H9 (cell line): Measurements from ENCODE around the gene DUSP10. TPM values are rescaled to one million over a fixed set of nuclear protein-coding genes. Genes with fewer than 3 reads are reported as not detected.

Experiments used
- DNase-seq: peaks from one replicate; pipeline ENCODE4 v3.0.0-alpha.2; 2017
- H2AFZ ChIP-seq: one replicate; pipeline ENCODE4 v1.6.1; 2013; ENCODE audit warnings: mild to moderate bottlenecking, low read length, control low read depth, moderate library complexity
- H2AK5ac ChIP-seq: 2 replicates; pipeline ENCODE4 v1.6.1; 2013; ENCODE audit warnings: low read length, control low read depth, mixed read lengths; ENCODE audit not compliant: insufficient read length
- H2BK120ac ChIP-seq: one replicate; pipeline ENCODE4 v1.6.1; 2013; ENCODE audit warnings: low read depth, mild to moderate bottlenecking, low read length, control low read depth, inconsistent platforms; ENCODE audit not compliant: poor library complexity, severe bottlenecking
- H2BK12ac ChIP-seq: 2 replicates; pipeline ENCODE4 v1.6.1; 2013; ENCODE audit warnings: low read length, control low read depth, mixed read lengths, low read depth; ENCODE audit not compliant: insufficient read length
- H2BK15ac ChIP-seq: 2 replicates; pipeline ENCODE4 v1.6.1; 2013; ENCODE audit warnings: low read depth, low read length, control low read depth
- H2BK20ac ChIP-seq: one replicate; pipeline ENCODE4 v1.6.1; 2013; ENCODE audit warnings: low read depth, mild to moderate bottlenecking, low read length, control low read depth, inconsistent platforms; ENCODE audit not compliant: poor library complexity, severe bottlenecking
- H2BK5ac ChIP-seq: 2 replicates; pipeline ENCODE4 v1.6.1; 2013; ENCODE audit warnings: low read length, control low read depth, mixed read lengths; ENCODE audit not compliant: insufficient read length
- H3K14ac ChIP-seq: 2 replicates; pipeline ENCODE4 v1.6.1; 2013; ENCODE audit warnings: low read length, control low read depth; ENCODE audit not compliant: insufficient read depth
- H3K18ac ChIP-seq: 2 replicates; pipeline ENCODE4 v1.6.1; 2013; ENCODE audit warnings: low read depth, mild to moderate bottlenecking, mixed read lengths, low read length, control low read depth; ENCODE audit not compliant: insufficient read length
- H3K23ac ChIP-seq: 2 replicates; pipeline ENCODE4 v1.6.1; 2013; ENCODE audit warnings: low read length, control low read depth, mixed read lengths, low read depth; ENCODE audit not compliant: insufficient read length
- H3K23me2 ChIP-seq: 2 replicates; pipeline ENCODE4 v1.6.1; 2013; ENCODE audit warnings: low read depth, mild to moderate bottlenecking, mixed read lengths, low read length, control low read depth; ENCODE audit not compliant: insufficient read length, poor library complexity, severe bottlenecking
- H3K27ac ChIP-seq: 2 replicates; pipeline ENCODE4 v1.5.1; 2013; ENCODE audit warnings: low read length, control low read depth, mixed read lengths, low read depth; ENCODE audit not compliant: insufficient read length
- H3K27me3 ChIP-seq: 2 replicates; pipeline ENCODE4 v1.6.1; 2013; ENCODE audit warnings: low read length, control low read depth, inconsistent platforms; ENCODE audit not compliant: insufficient read depth
- H3K4ac ChIP-seq: 2 replicates; pipeline ENCODE4 v1.6.1; 2013; ENCODE audit warnings: low read depth, mild to moderate bottlenecking, control low read depth, inconsistent platforms, low read length, moderate library complexity
- H3K4me1 ChIP-seq: 2 replicates; pipeline ENCODE4 v1.6.1; 2013; ENCODE audit warnings: low read length, control low read depth, inconsistent platforms; ENCODE audit not compliant: insufficient read depth
- H3K4me2 ChIP-seq: 2 replicates; pipeline ENCODE4 v1.6.1; 2013; ENCODE audit warnings: low read length, control low read depth, mixed read lengths; ENCODE audit not compliant: insufficient read length, insufficient read depth
- H3K56ac ChIP-seq: 2 replicates; pipeline ENCODE4 v1.6.1; 2013; ENCODE audit warnings: low read depth, mild to moderate bottlenecking, mixed read lengths, low read length, control low read depth; ENCODE audit not compliant: insufficient read length
- H3K79me1 ChIP-seq: 2 replicates; pipeline ENCODE4 v1.6.1; 2013; ENCODE audit warnings: low read depth, mild to moderate bottlenecking, moderate library complexity, low read length, control low read depth, inconsistent platforms; ENCODE audit not compliant: insufficient read depth, poor library complexity, severe bottlenecking
- H3K79me2 ChIP-seq: 2 replicates; pipeline ENCODE4 v1.6.1; 2013; ENCODE audit warnings: low read length, control low read depth, inconsistent platforms; ENCODE audit not compliant: insufficient read depth
- H3K9ac ChIP-seq: 2 replicates; pipeline ENCODE4 v1.6.1; 2013; ENCODE audit warnings: low read length, control low read depth, mixed read lengths; ENCODE audit not compliant: insufficient read length; ENCODE audit errors: extremely low read depth
- H3K9me3 ChIP-seq: one replicate; pipeline ENCODE4 v1.6.1; 2013; ENCODE audit warnings: low read depth, low read length, inconsistent platforms; ENCODE audit not compliant: control insufficient read depth
- H3T11ph ChIP-seq: one replicate; pipeline ENCODE4 v1.6.1; 2013; ENCODE audit warnings: mild to moderate bottlenecking, low read length, control low read depth, inconsistent platforms
- H4K20me1 ChIP-seq: one replicate; pipeline ENCODE4 v1.6.1; 2013; ENCODE audit not compliant: control insufficient read depth, insufficient read length, insufficient read depth
- H4K5ac ChIP-seq: 2 replicates; pipeline ENCODE4 v1.6.1; 2013; ENCODE audit warnings: low read depth, mild to moderate bottlenecking, mixed read lengths, low read length, control low read depth; ENCODE audit not compliant: insufficient read length
- H4K8ac ChIP-seq: replicated peaks from 2 replicates; pipeline ENCODE4 v1.6.1; 2013; ENCODE audit warnings: low read length, control low read depth, mixed read lengths, low read depth; ENCODE audit not compliant: insufficient read length
- H4K91ac ChIP-seq: 2 replicates; pipeline ENCODE4 v1.6.1; 2013; ENCODE audit warnings: low read depth, mild to moderate bottlenecking, moderate library complexity, mixed read lengths, low read length, control low read depth; ENCODE audit not compliant: insufficient read length
- H3K27ac Mint-ChIP-seq, 3 experiments: 2 replicates in 2 of 3; 3 replicates in 1 of 3; pipeline ENCODE4 v1.8.0; 2020 to 2021; ENCODE audit warnings: mixed read lengths in 3 of 3, mild to moderate bottlenecking in 1 of 3, moderate library complexity in 1 of 3
- H3K27me3 Mint-ChIP-seq: 2 replicates; pipeline ENCODE4 v1.8.0; 2021; ENCODE audit warnings: low read depth, mild to moderate bottlenecking, moderate library complexity, mixed read lengths
- H3K36me3 Mint-ChIP-seq, 3 experiments: 2 replicates in 2 of 3; 3 replicates in 1 of 3; pipeline ENCODE4 v1.8.0; 2020 to 2021; ENCODE audit warnings: low read depth in 3 of 3, mixed read lengths in 3 of 3; ENCODE audit not compliant: insufficient read depth in 1 of 3
- H3K4me1 Mint-ChIP-seq, 2 experiments: 2 replicates each; pipeline ENCODE4 v1.8.0; 2020; ENCODE audit warnings: mixed read lengths in 2 of 2
- H3K4me3 Mint-ChIP-seq, 2 experiments: 2 replicates in 1 of 2; 3 replicates in 1 of 2; pipeline ENCODE4 v1.8.0; 2020 to 2021; ENCODE audit warnings: mild to moderate bottlenecking in 2 of 2, mixed read lengths in 2 of 2, moderate library complexity in 1 of 2
- H3K9me3 Mint-ChIP-seq, 2 experiments: 2 replicates in 1 of 2; 3 replicates in 1 of 2; pipeline ENCODE4 v1.8.0; 2020; ENCODE audit warnings: mild to moderate bottlenecking in 2 of 2, mixed read lengths in 2 of 2, moderate library complexity in 1 of 2
- CTCF ChIP-seq: fragments of 200-600 bp; sonication (generic); conservative IDR thresholded peaks from 3 replicates; pipeline ENCODE4 v1.8.0; 2021; ENCODE audit warnings: antibody characterized with exemption, mild to moderate bottlenecking
- whole genome bisulfite sequencing: extraction: QIAGEN DNeasy Blood & Tissue Kit; methylation state at CpG from one replicate; pipeline ENCODE4 v1.1.7; 2013; ENCODE audit warnings: missing lambda C conversion rate, low lambda C conversion rate, mixed read lengths; ENCODE audit not compliant: insufficient read length; ENCODE audit errors: extremely low coverage; 5-methylcytosine and 5-hydroxymethylcytosine counted together
- total RNA-seq: library from RNA; stranded (reverse); gene quantifications from 2 replicates; pipeline ENCODE4 v1.2.1, GENCODE V29; 2021

DUSP10 gene
- total RNA-seq, 1 experiment from 2014 or later: 2.0 TPM

- no peak overlapping the region for H2BK120ac ChIP-seq
- H3K79me1 ChIP-seq: no peaks in the 10 kb centered on the region
- no peak overlapping the region for H3K4me3 Mint-ChIP-seq
- no peak overlapping the region for H3K9ac ChIP-seq
- no peak overlapping the region for H2AK5ac ChIP-seq
- no peaks in the 10 kb centered on the region for H3K4me1 ChIP-seq
- no peak overlapping the region for H3K14ac ChIP-seq
- TF ChIP-seq CTCF: no peak
- H3K4ac ChIP-seq: no peak overlapping the region
- H3K4me2 ChIP-seq: no peak overlapping the region
- no peak overlapping the region for H2BK15ac ChIP-seq
- H3K56ac ChIP-seq: no peak overlapping the region
- no peak overlapping the region for H4K91ac ChIP-seq
- peaks cover 2% of the 10 kb centered on the region; the same call in 1 of the 2 replicates for H3K27me3 Mint-ChIP-seq
- no peaks in the 10 kb centered on the region for H3K27me3 ChIP-seq
- H3T11ph ChIP-seq: no peak overlapping the region
- no peak overlapping the region for H3K27ac ChIP-seq
- DNase-seq: no peak
- H3K23me2 ChIP-seq: no peaks in the 10 kb centered on the region
- no peak overlapping the region for H2BK12ac ChIP-seq
- no peak overlapping the region for H2BK20ac ChIP-seq
- H3K36me3 Mint-ChIP-seq: no peaks in the 10 kb centered on the region; a peak in 1 of 7 replicates
- no peak overlapping the region for H2BK5ac ChIP-seq
- H3K9me3 ChIP-seq: no peaks in the 10 kb centered on the region
- no peaks in the 10 kb centered on the region for H4K20me1 ChIP-seq
- H2AFZ ChIP-seq: no peak overlapping the region
- no peak overlapping the region for H3K23ac ChIP-seq
- H3K27ac Mint-ChIP-seq: peak overlapping the region in 2 of 3 experiments; percentile 44 to 62; a peak in 1 of 7 replicates
- peaks cover 13 to 16% of the 10 kb centered on the region in 2 experiments for H3K4me1 Mint-ChIP-seq
- H4K8ac ChIP-seq: no peak overlapping the region
- no peak overlapping the region for H3K18ac ChIP-seq
- no CpG with 5 or more reads among the region's 1 CpG for WGBS
- H3K9me3 Mint-ChIP-seq: no peaks in the 10 kb centered on the region
- no peak overlapping the region for H4K5ac ChIP-seq
- H3K79me2 ChIP-seq: no peaks in the 10 kb centered on the region
These were observed 41.1 kb upstream of the DUSP10 start for GRCh38 chr1:221782970-221783369.
